ENCODE measurements around the gene BNC2.
A peak's percentile ranks its signal among the peaks of the same experiment; 100 is the strongest.

The BNC2 gene

GRCh38 chr9:16396389-16396788, 474.1 kb downstream of the BNC2 start:
- peak in 1 of 2 donors; percentile 20 for DNase-seq

GRCh38 chr9:16391369-16391768, 479.1 kb downstream of the BNC2 start:
- no peak for DNase-seq

- no peak for DNase-seq
Observed at GRCh38 chr9:16387382-16387781, 483.1 kb downstream of the BNC2 start.

DNA sequence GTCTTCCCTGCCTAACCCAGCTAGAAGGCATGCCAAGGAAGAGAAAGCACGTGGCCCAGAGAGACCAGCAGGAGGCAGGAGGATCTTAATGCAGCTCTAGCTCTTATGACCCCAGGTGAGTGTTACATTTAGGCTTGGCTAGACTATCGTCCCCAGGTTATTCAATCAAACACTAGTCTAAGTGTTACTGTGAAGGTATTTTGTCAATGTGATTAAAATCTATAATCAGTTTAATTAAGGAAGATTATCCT, 483.7 kb downstream of the BNC2 start:
- DNase-seq, result no peak

- DNase-seq, result peak; percentile 18 to 20
Observed at GRCh38 chr9:16386007-16386826, 484.3 kb downstream of the BNC2 start.

DNA sequence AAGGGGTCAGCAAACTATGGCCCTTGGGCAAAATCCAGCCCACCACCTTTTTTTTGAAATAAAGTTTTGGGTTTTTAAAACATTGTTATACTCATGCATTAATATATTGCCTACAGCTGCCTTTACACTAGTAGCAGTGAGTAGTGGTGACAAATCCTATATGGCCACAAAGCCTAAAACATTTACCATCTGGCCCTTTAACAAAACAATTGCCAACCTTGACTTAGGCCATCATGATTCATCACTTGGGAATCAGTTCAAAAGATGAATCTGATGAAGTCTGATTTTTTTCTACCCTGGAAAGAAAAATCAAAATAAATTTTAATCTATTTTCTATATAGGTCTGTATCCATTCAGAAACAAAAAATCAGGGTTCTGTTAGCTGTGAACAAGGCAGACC, 484.9 kb downstream of the BNC2 start:
- no peak for DNase-seq

DNA sequence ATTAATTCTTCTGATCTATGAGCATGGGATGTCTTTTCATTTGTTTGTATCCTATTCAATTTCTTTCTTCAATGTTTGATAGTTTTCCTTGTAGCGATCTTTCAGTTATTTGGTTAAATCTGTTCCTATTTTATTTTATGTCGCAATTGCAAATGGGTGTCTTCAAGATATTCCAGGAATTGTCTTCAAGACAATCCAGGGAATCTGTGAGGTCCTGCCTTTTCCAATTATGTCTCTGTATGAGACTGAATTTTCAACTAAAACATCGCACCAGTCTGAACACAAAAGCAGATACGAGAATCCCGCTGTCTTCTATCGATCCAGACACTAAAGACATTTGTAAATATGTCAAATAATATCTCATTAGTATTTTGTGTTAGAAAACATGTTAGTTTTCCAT, 485.5 kb downstream of the BNC2 start:
- DNase-seq, result no peak

- no peak for DNase-seq
Observed at GRCh38 chr9:16377311-16377710, 493.2 kb downstream of the BNC2 start.

DNA sequence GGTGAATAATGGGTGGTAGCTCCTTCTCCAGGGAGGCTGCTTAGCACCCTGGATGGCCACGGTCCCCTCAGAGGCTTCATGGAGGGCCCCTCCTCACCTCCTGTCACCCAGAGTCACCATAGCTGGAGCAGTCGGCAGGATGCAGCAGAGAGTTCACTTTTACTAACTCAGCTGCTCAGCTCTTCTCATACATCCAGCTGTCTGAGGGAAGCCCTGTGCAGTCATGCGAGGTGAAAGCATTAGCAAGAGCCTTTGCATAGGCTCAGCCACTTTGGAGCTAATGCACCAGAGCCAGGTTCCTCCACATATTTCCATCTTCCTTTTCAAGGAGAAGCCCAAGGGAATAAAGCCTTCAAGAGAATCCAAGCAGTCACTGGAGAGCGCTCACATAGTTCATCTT, 499.2 kb downstream of the BNC2 start:
- no peak for DNase-seq

GRCh38 chr9:16370647-16371046, 499.8 kb downstream of the BNC2 start:
- no peak for DNase-seq

GRCh38 chr9:16369427-16369826, 501.0 kb downstream of the BNC2 start:
- no peak for DNase-seq

DNA sequence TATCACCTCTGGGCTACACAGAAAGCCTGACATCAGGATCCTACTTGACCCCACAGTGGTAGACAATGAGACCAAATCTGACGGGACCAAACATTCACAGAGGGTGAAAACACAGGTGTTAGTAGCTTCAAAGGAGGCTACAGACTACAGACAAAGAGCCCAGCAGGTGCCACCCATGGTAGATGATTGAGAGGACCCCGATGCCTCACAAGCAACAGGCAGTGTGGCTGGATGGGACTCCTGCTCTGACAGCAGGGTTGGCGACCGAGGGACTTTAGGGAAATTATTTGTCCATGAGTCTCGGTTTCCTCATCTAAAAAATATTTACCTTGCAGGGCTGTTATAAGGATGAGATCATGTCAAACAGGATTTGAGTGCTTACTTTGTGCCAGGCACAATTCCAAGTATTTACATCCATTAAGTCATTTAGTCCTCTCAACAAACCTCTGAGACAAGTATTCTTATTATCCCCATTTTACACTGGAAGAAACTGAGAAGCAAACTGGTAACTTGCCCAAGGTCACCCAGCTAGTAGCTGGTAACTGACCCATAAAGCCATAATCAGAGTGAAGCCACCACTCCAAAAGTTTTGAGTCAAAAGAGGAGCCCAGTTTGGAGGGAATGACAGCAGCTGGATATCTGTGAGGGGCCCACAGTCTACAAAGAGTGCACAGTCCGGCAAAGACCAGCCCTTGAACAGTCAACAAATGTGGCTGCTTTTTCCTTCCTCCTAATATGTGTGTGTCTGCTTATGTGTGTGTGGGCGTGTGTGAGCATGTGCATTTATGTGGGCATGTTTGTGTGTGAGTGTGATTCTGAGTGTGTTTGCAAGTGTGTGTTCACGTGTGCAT, 502.0 kb downstream of the BNC2 start:
- DNase-seq, result no peak

DNA sequence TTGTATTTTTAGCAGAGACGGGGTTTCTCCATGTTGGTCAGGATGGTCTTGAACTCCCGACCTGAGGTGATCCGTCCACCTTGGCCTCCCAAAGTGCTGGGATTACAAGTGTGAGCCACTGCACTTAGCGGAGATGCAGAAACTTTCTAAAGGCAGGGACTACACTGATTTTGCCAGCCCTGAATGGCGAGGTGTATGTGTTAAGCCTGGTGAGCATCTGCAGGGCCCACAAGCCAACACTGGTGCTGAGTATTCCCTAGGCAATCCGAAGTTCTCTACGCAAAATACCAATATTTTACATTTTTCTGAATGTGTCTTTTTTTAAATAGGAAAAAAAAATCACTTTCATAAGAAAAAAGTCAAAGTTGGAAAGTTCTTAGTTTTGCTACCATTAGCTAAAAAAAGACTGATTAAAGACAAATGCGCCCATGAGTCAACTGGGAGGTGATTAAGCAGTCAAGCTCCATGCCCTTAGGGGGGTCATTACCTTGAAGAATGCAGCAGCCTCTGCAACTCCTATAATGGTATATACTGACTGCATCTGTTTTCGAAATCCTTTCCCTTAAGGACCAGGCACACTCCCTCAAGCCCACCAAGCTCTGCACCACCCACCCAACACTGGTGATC, 502.8 kb downstream of the BNC2 start:
- no peak for DNase-seq

DNA sequence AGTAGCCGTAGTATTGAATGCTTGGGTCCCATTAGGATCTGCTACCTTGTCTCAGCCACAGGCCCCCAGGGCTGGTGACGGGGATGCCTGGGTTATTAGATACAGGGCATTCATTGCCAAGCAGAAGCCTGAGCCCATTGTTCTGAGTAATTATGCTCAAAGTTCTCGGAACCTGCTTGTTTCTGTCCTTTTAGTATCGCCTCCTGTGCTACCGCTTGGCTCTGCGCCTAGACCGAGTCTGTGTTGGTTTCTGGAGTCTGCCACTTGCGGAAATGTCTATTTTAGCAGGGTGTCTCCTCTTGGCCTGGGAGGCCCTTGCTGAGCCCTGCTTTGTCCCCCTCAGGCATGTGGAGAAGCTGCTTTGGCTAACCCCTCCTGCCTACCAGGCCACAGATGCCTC, 506.1 kb downstream of the BNC2 start:
- DNase-seq, result no peak

DNA sequence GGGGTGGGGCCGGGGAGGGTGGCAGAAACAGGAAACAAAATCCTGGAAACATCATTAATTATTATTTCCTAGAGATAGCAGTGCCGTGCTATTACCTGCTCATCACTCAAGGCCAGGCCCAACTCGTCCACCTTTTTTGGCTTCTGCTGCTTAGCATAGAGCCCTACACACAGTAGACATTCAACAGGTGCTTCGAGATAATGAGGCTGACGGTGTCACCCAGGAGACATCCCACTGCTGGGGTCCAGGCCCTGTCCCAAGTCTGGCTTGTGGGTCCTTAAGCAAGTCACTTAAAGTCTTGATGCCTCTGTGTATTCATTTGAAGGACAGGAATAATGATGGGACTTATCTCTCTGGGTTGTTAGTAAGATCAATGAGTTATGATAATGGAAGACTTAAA, 506.6 kb downstream of the BNC2 start:
- no peak for DNase-seq

GRCh38 chr9:16363073-16363781, 507.2 kb downstream of the BNC2 start:
- DNase-seq, result no peak

GRCh38 chr9:16361939-16362338, 508.5 kb downstream of the BNC2 start:
- DNase-seq, result no peak

DNA sequence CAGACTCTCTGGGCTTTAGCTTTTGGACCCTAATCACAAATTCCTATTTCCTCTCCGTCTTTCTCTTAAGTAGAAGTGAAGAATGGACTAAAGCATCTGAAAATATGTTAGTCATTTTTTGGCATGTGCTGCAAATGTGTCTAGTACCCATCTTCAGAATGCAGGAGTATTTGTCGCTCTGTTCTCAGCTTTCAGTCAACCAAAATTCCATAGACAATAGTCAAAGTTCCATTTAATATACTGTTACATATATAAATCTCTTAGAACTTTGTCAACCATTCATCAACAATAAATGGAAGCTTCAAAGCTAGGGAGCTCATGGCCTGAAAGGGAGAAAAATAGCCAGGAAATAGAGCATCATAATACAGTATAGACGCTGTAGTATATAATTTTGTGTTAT, 509.4 kb downstream of the BNC2 start:
- DNase-seq, result no peak

- no peak for DNase-seq
Observed at GRCh38 chr9:16360247-16360646, 510.2 kb downstream of the BNC2 start.
